Stomach (tissue), 4 donors: Measurements from ENCODE around the gene AFF1.

Experiments
- CTCF ChIP-seq, 7 experiments: fragments of 450-650 bp in 4 of 7; fragments of 200-600 bp in 3 of 7; sonication (generic) in 3 of 7; IDR thresholded peaks; one replicate each; pipeline ENCODE4 v1.5.1; 2016 to 2019; ENCODE audit warnings: antibody characterized with exemption in 7 of 7, control low read depth in 2 of 7, mild to moderate bottlenecking in 1 of 7
- POLR2A ChIP-seq, 4 donors: fragments of 450-650 bp; IDR thresholded peaks; one replicate each; pipeline ENCODE4 v1.6.1; 2016; ENCODE audit warnings: antibody characterized with exemption in 4 of 4, control low read depth in 2 of 4, mild to moderate bottlenecking in 1 of 4, moderate library complexity in 1 of 4

- TF ChIP-seq POLR2A (IDR thresholded peaks at IDR 0.05), result no peak
- no peak for TF ChIP-seq CTCF (IDR thresholded peaks at IDR 0.05)
Observed at GRCh38 chr4:87074121-87074488, 139.3 kb downstream of the AFF1 start.
